ENCODE measurements around the gene ICE2. TPM values are rescaled to one million over a fixed set of nuclear protein-coding genes. Genes with fewer than 3 reads are reported as not detected.

Gene ICE2
- total and polyA plus RNA-seq, 4 donors = 5.7 to 26.6 (median 16.8) TPM

GRCh38 chr15:60476713-60477112, 2.2 kb downstream of the ICE2 start:
- H3K36me3 ChIP-seq (ENCODE audit: control insufficient read depth in 4 of 4, insufficient read depth in 3 of 4, low read depth in 1 of 4, low read length in 3 of 4) = peaks cover 0 to 17% (median 8%) of the 10 kb centered on the region in 4 donors
- no peak overlapping the region for H3K9ac ChIP-seq (ENCODE audit: low read depth in 1 of 2, low read length in 2 of 2)
- H3K27me3 ChIP-seq (ENCODE audit: control insufficient read depth in 4 of 4, insufficient read depth in 4 of 4, low read length in 3 of 4) = no peaks in the 10 kb centered on the region
- H3K9me3 ChIP-seq (ENCODE audit: control insufficient read depth in 4 of 4, low read length in 3 of 4) = no peaks in the 10 kb centered on the region
- H3K4me3 ChIP-seq (ENCODE audit: low read depth in 1 of 3, low read length in 3 of 3) = peak overlapping the region in 1 of 3 donors; percentile 8
- no peak for DNase-seq (ENCODE audit: low spot score)
- H3K4me1 ChIP-seq (ENCODE audit: control insufficient read depth in 4 of 4, insufficient read depth in 4 of 4, low read length in 3 of 4) = peaks cover 15 to 48% (median 34%) of the 10 kb centered on the region in 4 donors
- TF ChIP-seq FOXA2 (IDR thresholded peaks at IDR 0.05) (no peak), YY1 (IDR thresholded peaks at IDR 0.05) (no peak), EGR1 (IDR thresholded peaks at IDR 0.05; ENCODE audit: low read depth in 2 of 2) (no peak), SP1 (IDR thresholded peaks at IDR 0.05) (peak; percentile 34), HNF4A (conservative IDR thresholded peaks at IDR 0.05) (peak; percentile 44 to 74), HNF4G (IDR thresholded peaks at IDR 0.05) (peak; percentile 26)
- 29% methylated on average over 3 of the region's 3 CpGs for WGBS
- H3K27ac ChIP-seq (ENCODE audit: low read depth in 1 of 2, low read length in 2 of 2) = no peak overlapping the region

DNA sequence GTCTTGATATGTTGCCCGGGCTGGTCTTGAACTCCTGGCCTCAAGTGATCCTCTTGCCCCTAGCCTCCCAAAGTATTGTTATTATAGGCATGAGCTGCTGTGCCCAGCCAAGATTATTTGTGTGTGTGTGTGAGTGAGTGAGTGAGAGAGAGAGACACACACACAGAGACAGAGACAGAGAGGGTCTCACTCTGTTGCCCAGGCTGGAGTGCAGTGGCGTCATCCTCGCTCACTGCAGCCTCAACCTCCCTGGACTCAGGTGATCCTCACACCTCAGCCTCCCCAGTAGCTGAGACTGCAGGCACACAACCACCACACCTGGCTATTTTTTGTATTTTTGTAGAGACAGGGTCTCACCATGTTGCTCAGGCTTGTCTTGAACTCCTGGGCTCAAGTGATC, 5.8 kb downstream of the ICE2 start:
- Histone ChIP-seq H3K9me3 (ENCODE audit: control insufficient read depth in 4 of 4, low read length in 3 of 4) (no peaks in the 10 kb centered on the region), H3K4me1 (ENCODE audit: control insufficient read depth in 4 of 4, insufficient read depth in 4 of 4, low read length in 3 of 4) (peaks cover 6 to 28% (median 22%) of the 10 kb centered on the region in 4 donors), H3K27ac (ENCODE audit: low read depth in 1 of 2, low read length in 2 of 2) (no peak overlapping the region), H3K9ac (ENCODE audit: low read depth in 1 of 2, low read length in 2 of 2) (no peak overlapping the region), H3K36me3 (ENCODE audit: control insufficient read depth in 4 of 4, insufficient read depth in 3 of 4, low read depth in 1 of 4, low read length in 3 of 4) (peaks cover 0 to 22% (median 11%) of the 10 kb centered on the region in 4 donors), H3K4me3 (ENCODE audit: low read depth in 1 of 3, low read length in 3 of 3) (no peak overlapping the region), H3K27me3 (ENCODE audit: control insufficient read depth in 4 of 4, insufficient read depth in 4 of 4, low read length in 3 of 4) (no peaks in the 10 kb centered on the region)
- WGBS = 96% methylated on average over 3 of the region's 3 CpGs
- DNase-seq (ENCODE audit: low spot score) = no peak
- TF ChIP-seq TAF1 (conservative IDR thresholded peaks at IDR 0.05) = no peak
- TF ChIP-seq MAX (IDR thresholded peaks at IDR 0.05) = no peak
- no peak for TF ChIP-seq JUND (IDR thresholded peaks at IDR 0.05)
- no peak for TF ChIP-seq FOXA1 (IDR thresholded peaks at IDR 0.05)
- TF ChIP-seq FOXA2 (IDR thresholded peaks at IDR 0.05) = no peak
- no peak for TF ChIP-seq HNF4A (conservative IDR thresholded peaks at IDR 0.05)
- no peak for TF ChIP-seq EGR1 (IDR thresholded peaks at IDR 0.05; ENCODE audit: low read depth in 2 of 2)
- no peak for TF ChIP-seq HNF4G (IDR thresholded peaks at IDR 0.05)
- TF ChIP-seq ZBTB33 (IDR thresholded peaks at IDR 0.05) = no peak
- TF ChIP-seq, protein P1, sequence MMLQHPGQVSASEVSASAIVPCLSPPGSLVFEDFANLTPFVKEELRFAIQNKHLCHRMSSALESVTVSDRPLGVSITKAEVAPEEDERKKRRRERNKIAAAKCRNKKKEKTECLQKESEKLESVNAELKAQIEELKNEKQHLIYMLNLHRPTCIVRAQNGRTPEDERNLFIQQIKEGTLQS (IDR thresholded peaks at IDR 0.05) = no peak
- no peak for TF ChIP-seq GABPA (IDR thresholded peaks at IDR 0.05 in 1 of 2, conservative IDR thresholded peaks at IDR 0.05 in 1 of 2)
- no peak for TF ChIP-seq YY1 (IDR thresholded peaks at IDR 0.05)

DNA sequence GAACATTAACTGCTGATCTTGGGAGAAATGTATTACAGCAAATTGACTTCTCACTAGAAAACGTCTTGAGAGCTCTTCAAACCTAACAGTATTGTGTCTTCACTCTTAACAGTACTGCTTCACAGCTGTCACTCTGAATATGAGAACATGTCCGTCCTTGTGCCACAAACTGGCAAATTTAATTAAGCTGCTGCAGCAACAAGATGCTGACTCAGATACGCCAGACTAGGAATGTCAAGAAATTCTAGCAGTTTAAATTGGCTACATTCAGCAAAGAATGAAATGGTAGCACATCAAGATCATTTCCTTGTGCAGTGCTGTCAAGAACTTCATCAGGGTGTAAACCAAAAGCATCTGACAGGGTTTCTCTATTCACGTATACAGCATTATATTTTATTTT, 7.6 kb downstream of the ICE2 start:
- no peaks in the 10 kb centered on the region for H3K9me3 ChIP-seq (ENCODE audit: control insufficient read depth in 4 of 4, low read length in 3 of 4)
- no peak overlapping the region for H3K27ac ChIP-seq (ENCODE audit: low read depth in 1 of 2, low read length in 2 of 2)
- H3K4me3 ChIP-seq (ENCODE audit: low read depth in 1 of 3, low read length in 3 of 3) = no peak overlapping the region
- peaks cover 2 to 10% (median 6%) of the 10 kb centered on the region in 4 donors for H3K4me1 ChIP-seq (ENCODE audit: control insufficient read depth in 4 of 4, insufficient read depth in 4 of 4, low read length in 3 of 4)
- DNase-seq (ENCODE audit: low spot score) = no peak
- WGBS = 91% methylated on average over 4 of the region's 4 CpGs
- H3K9ac ChIP-seq (ENCODE audit: low read depth in 1 of 2, low read length in 2 of 2) = no peak overlapping the region
- H3K27me3 ChIP-seq (ENCODE audit: control insufficient read depth in 4 of 4, insufficient read depth in 4 of 4, low read length in 3 of 4) = no peaks in the 10 kb centered on the region
- TF ChIP-seq YY1 (IDR thresholded peaks at IDR 0.05) (no peak), REST (IDR thresholded peaks at IDR 0.05) (no peak), GABPA (IDR thresholded peaks at IDR 0.05 in 1 of 2, conservative IDR thresholded peaks at IDR 0.05 in 1 of 2) (no peak), HNF4G (IDR thresholded peaks at IDR 0.05) (no peak), HNF4A (conservative IDR thresholded peaks at IDR 0.05) (no peak), CTCF (IDR thresholded peaks at IDR 0.05; ENCODE audit: low read depth, low read length, missing input control) (no peak), RAD21 (IDR thresholded peaks at IDR 0.05) (no peak), FOXA1 (IDR thresholded peaks at IDR 0.05) (no peak), ZBTB33 (IDR thresholded peaks at IDR 0.05) (no peak), SP1 (IDR thresholded peaks at IDR 0.05) (no peak)
- TF ChIP-seq, protein P1 (IDR thresholded peaks at IDR 0.05) = no peak
- H3K36me3 ChIP-seq (ENCODE audit: control insufficient read depth in 4 of 4, insufficient read depth in 3 of 4, low read depth in 1 of 4, low read length in 3 of 4) = peaks cover 0 to 29% (median 15%) of the 10 kb centered on the region in 4 donors

Data from liver (tissue), 9 donors.